Measurements from ENCODE around the gene EIF2S3.

EIF2S3 gene

GRCh38 chrX:24110069-24110468 is 55.3 kb downstream of the EIF2S3 start:
- Histone ChIP-seq H3K9me3 (ENCODE audit: insufficient read depth, low read length) (no peaks in the 10 kb centered on the region), H3K9ac (ENCODE audit: insufficient read length, low read depth) (no peak overlapping the region), H3K4me3 (ENCODE audit: insufficient read length, low read depth) (no peak overlapping the region), H3K36me3 (ENCODE audit: insufficient read depth, insufficient read length, low read length) (no peaks in the 10 kb centered on the region), H3K27me3 (ENCODE audit: insufficient read depth, insufficient read length) (no peaks in the 10 kb centered on the region), H3K4me1 (ENCODE audit: insufficient read depth, insufficient read length) (no peaks in the 10 kb centered on the region)
- no peak for TF ChIP-seq SUZ12 (IDR thresholded peaks at IDR 0.05; ENCODE audit: extremely low read depth, insufficient read depth, insufficient read length)
- no peak for TF ChIP-seq ZNF274 (IDR thresholded peaks at IDR 0.05; ENCODE audit: low read depth, low read length)
- TF ChIP-seq YY1 (IDR thresholded peaks at IDR 0.05; ENCODE audit: insufficient read depth, insufficient read length): no peak
- no peak for DNase-seq (ENCODE audit: low read depth, low spot score)

- TF ChIP-seq SUZ12 (IDR thresholded peaks at IDR 0.05; ENCODE audit: extremely low read depth, insufficient read depth, insufficient read length): no peak
- H3K4me3 ChIP-seq (ENCODE audit: insufficient read length, low read depth): no peak overlapping the region
- DNase-seq (ENCODE audit: low read depth, low spot score): no peak
- H3K36me3 ChIP-seq (ENCODE audit: insufficient read depth, insufficient read length, low read length): no peaks in the 10 kb centered on the region
- no peak overlapping the region for H3K9ac ChIP-seq (ENCODE audit: insufficient read length, low read depth)
- H3K27me3 ChIP-seq (ENCODE audit: insufficient read depth, insufficient read length): no peaks in the 10 kb centered on the region
- H3K9me3 ChIP-seq (ENCODE audit: insufficient read depth, low read length): no peaks in the 10 kb centered on the region
- no peaks in the 10 kb centered on the region for H3K4me1 ChIP-seq (ENCODE audit: insufficient read depth, insufficient read length)
Measured at GRCh38 chrX:24113181-24113580, 58.4 kb downstream of the EIF2S3 start.

GRCh38 chrX:24117258-24117657 is 62.5 kb downstream of the EIF2S3 start:
- TF ChIP-seq ZNF274 (IDR thresholded peaks at IDR 0.05; ENCODE audit: low read depth, low read length): no peak

GRCh38 chrX:24124244-24124799 is 69.6 kb downstream of the EIF2S3 start:
- Histone ChIP-seq H3K36me3 (ENCODE audit: insufficient read depth, insufficient read length, low read length) (no peaks in the 10 kb centered on the region), H3K4me1 (ENCODE audit: insufficient read depth, insufficient read length) (no peaks in the 10 kb centered on the region), H3K4me3 (ENCODE audit: insufficient read length, low read depth) (no peak overlapping the region), H3K27me3 (ENCODE audit: insufficient read depth, insufficient read length) (no peaks in the 10 kb centered on the region), H3K9ac (ENCODE audit: insufficient read length, low read depth) (no peak overlapping the region), H3K9me3 (ENCODE audit: insufficient read depth, low read length) (no peaks in the 10 kb centered on the region)
- no peak for TF ChIP-seq YY1 (IDR thresholded peaks at IDR 0.05; ENCODE audit: insufficient read depth, insufficient read length)
- TF ChIP-seq ZNF274 (IDR thresholded peaks at IDR 0.05; ENCODE audit: low read depth, low read length): no peak
- TF ChIP-seq SUZ12 (IDR thresholded peaks at IDR 0.05; ENCODE audit: extremely low read depth, insufficient read depth, insufficient read length): no peak
- DNase-seq (ENCODE audit: low read depth, low spot score): no peak

More at GRCh38 chrX:24117258-24117657, 62.5 kb downstream of the EIF2S3 start:
- Histone ChIP-seq H3K4me1 (ENCODE audit: insufficient read depth, insufficient read length) (no peaks in the 10 kb centered on the region), H3K4me3 (ENCODE audit: insufficient read length, low read depth) (no peak overlapping the region), H3K9me3 (ENCODE audit: insufficient read depth, low read length) (no peaks in the 10 kb centered on the region), H3K27me3 (ENCODE audit: insufficient read depth, insufficient read length) (no peaks in the 10 kb centered on the region), H3K36me3 (ENCODE audit: insufficient read depth, insufficient read length, low read length) (no peaks in the 10 kb centered on the region), H3K9ac (ENCODE audit: insufficient read length, low read depth) (no peak overlapping the region)
- DNase-seq (ENCODE audit: low read depth, low spot score): no peak

GRCh38 chrX:24125028-24125612 is 70.4 kb downstream of the EIF2S3 start:
- Histone ChIP-seq H3K4me3 (ENCODE audit: insufficient read length, low read depth) (no peak overlapping the region), H3K4me1 (ENCODE audit: insufficient read depth, insufficient read length) (no peaks in the 10 kb centered on the region), H3K36me3 (ENCODE audit: insufficient read depth, insufficient read length, low read length) (no peaks in the 10 kb centered on the region), H3K9me3 (ENCODE audit: insufficient read depth, low read length) (no peaks in the 10 kb centered on the region), H3K9ac (ENCODE audit: insufficient read length, low read depth) (no peak overlapping the region), H3K27me3 (ENCODE audit: insufficient read depth, insufficient read length) (no peaks in the 10 kb centered on the region)
- no peak for TF ChIP-seq ZNF274 (IDR thresholded peaks at IDR 0.05; ENCODE audit: low read depth, low read length)
- no peak for TF ChIP-seq YY1 (IDR thresholded peaks at IDR 0.05; ENCODE audit: insufficient read depth, insufficient read length)
- no peak for TF ChIP-seq SUZ12 (IDR thresholded peaks at IDR 0.05; ENCODE audit: extremely low read depth, insufficient read depth, insufficient read length)
- no peak for DNase-seq (ENCODE audit: low read depth, low spot score)
